T-helper 1 cell treated with Interleukin-12 subunit alpha and Interleukin-12 subunit beta and Interleukin-4 antibody, amounts not matched to agents 30 ng/mL and 1 ng/mL, for 36 hours (primary cell): Measurements from ENCODE around the gene FBXL2. TPM values are rescaled to one million over a fixed set of nuclear protein-coding genes. Genes with fewer than 3 reads are reported as not detected.
"Not testable (repeated sequence)": the region's sequence is repeated elsewhere in the genome, so short reads cannot be mapped to it uniquely, and the experiment has no call there.

Experiments
- intact Hi-C: fragments of 100-400 bp; cut with micrococcal nuclease; formaldehyde crosslinking; loops from one replicate; pipeline ENCODE4 v1.15.1; 2024
- total RNA-seq: library from RNA; stranded (reverse); gene quantifications from 2 replicates; pipeline ENCODE4 v1.2.3, GENCODE V29; 2022

Gene FBXL2
- total RNA-seq, 1 donor from 2014 or later: not detected

DNA sequence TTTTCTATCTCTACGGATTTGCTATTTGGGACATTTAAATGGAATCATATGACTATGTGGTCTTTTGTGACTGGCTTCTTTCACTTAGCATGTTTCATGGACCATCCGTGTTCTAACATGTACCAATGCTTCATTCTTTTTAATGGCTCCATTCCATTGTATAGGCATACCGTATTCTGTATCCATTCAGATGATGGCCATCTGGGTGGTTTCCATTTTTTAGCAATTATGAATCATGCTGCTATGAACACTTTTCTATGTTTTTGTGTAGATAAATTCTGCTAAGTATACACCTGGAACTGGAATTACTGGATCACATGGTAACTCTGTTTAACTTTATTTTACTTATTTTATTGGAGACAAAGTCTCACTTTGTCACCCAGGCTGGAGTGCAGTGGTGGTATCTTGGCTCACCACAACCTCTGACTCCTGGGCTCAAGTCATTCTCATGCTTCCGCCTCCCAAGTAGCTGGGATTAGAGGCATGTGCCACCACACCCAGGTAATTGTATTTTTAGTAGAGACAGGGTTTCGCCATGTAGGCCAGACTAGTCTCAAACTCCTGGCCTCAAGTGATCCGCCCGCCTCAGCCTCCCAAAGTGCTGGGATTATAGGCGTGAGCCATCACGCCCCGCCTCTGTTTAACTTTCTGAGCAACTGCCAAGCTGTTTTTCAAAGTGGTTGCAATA is 149.5 kb downstream of the FBXL2 start:
- intact Hi-C loops: no loop called here

DNA sequence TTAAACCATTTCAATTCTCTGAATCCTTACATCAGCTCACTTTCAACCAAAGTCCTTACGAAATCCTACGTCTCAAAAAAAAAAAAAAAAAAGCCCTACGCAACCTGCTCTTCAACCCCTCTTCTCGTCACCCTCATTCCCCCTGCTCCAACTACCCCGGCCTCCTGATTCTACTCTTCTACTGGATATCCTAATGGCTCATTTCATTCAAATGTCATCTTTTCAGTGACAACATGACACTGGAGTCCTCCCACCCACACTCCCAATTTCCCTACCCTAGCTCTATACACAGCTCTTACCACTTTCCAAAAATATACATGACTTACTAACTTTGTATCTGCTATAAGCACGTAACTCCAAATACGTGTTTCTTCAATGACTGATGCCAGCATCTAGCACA is 151.5 kb downstream of the FBXL2 start:
- intact Hi-C loops: no loop called here

GRCh38 chr3:33429306-33429705 is 152.1 kb downstream of the FBXL2 start:
- intact Hi-C loops: not testable (repeated sequence)

- intact Hi-C loops: no loop called here
Observed at GRCh38 chr3:33430061-33430460, 152.8 kb downstream of the FBXL2 start.

DNA sequence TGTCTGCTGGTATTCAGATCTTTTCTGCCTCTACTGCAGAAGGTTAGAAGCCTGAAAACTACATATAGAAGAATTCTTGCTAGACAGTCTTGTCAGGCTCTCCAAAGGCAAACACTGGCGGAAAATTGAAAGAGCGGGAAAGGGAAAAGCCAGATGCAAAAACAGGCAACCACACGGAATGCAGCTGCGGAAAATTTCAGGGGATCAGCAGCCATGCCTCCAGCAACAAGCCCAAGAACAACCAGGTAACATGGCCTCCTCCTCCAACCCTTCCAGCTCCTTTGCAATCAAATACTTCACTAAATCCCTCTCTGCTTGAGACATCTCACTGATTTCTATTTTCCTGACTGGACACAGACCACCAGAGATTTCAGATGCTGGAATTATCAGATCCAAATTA is 153.3 kb downstream of the FBXL2 start:
- intact Hi-C loops: no loop called here

- intact Hi-C loops: no loop called here
Observed at GRCh38 chr3:33433843-33434242, 156.6 kb downstream of the FBXL2 start.

Other genes with a start within 250 kb of the FBXL2 start
- 39.9 and 47.4 TPM in 2 replicates for gene GLB1, start 180.3 kb upstream of the FBXL2 start, total RNA-seq
- 14.8 and 15.9 TPM in 2 replicates for gene TMPPE, start 180.3 kb upstream of the FBXL2 start, total RNA-seq
- 25.3 and 27.3 TPM in 2 replicates for gene CRTAP, start 163.4 kb upstream of the FBXL2 start, total RNA-seq
- gene SUSD5, start 58.6 kb upstream of the FBXL2 start, total RNA-seq: not detected in 2 replicates
- 59.6 and 67.0 TPM in 2 replicates for gene UBP1, start 163.0 kb downstream of the FBXL2 start, total RNA-seq